ENCODE results near the gene SEZ6L2.
"Not testable (repeated sequence)": the region's sequence is repeated elsewhere in the genome, so short reads cannot be mapped to it uniquely, and the experiment has no call there.

SEZ6L2 gene

GRCh38 chr16:29857133-29857760, 42.1 kb downstream of the SEZ6L2 start:
- DNase-seq (ENCODE audit: low read depth): no peak

GRCh38 chr16:29854520-29855100, 44.7 kb downstream of the SEZ6L2 start:
- no peak for DNase-seq (ENCODE audit: low read depth)

- no peak for DNase-seq (ENCODE audit: low read depth)
Observed at GRCh38 chr16:29852654-29853053, 46.7 kb downstream of the SEZ6L2 start.

- DNase-seq (ENCODE audit: low read depth): no peak
Observed at GRCh38 chr16:29850998-29851397, 48.4 kb downstream of the SEZ6L2 start.

- DNase-seq (ENCODE audit: low read depth): no peak
Observed at GRCh38 chr16:29849505-29849904, 49.8 kb downstream of the SEZ6L2 start.

- DNase-seq (ENCODE audit: low read depth): peak; percentile 75
Observed at GRCh38 chr16:29848420-29849297, 50.7 kb downstream of the SEZ6L2 start.

GRCh38 chr16:29845656-29846055, 53.7 kb downstream of the SEZ6L2 start:
- DNase-seq (ENCODE audit: low read depth): no peak

GRCh38 chr16:29844575-29845331, 54.6 kb downstream of the SEZ6L2 start:
- DNase-seq (ENCODE audit: low read depth): no peak

GRCh38 chr16:29843931-29844330, 55.4 kb downstream of the SEZ6L2 start:
- no peak for DNase-seq (ENCODE audit: low read depth)

GRCh38 chr16:29842732-29843346, 56.5 kb downstream of the SEZ6L2 start:
- no peak for DNase-seq (ENCODE audit: low read depth)

GRCh38 chr16:29841631-29842030, 57.7 kb downstream of the SEZ6L2 start:
- DNase-seq (ENCODE audit: low read depth): no peak

GRCh38 chr16:29840240-29840639, 59.1 kb downstream of the SEZ6L2 start:
- no peak for DNase-seq (ENCODE audit: low read depth)

GRCh38 chr16:29839822-29840221, 59.5 kb downstream of the SEZ6L2 start:
- no peak for DNase-seq (ENCODE audit: low read depth)

- no peak for DNase-seq (ENCODE audit: low read depth)
Observed at GRCh38 chr16:29837841-29838240, 61.5 kb downstream of the SEZ6L2 start.

GRCh38 chr16:29836623-29837022, 62.7 kb downstream of the SEZ6L2 start:
- no peak for DNase-seq (ENCODE audit: low read depth)

GRCh38 chr16:29835926-29836325, 63.4 kb downstream of the SEZ6L2 start:
- no peak for DNase-seq (ENCODE audit: low read depth)

GRCh38 chr16:29834079-29834478, 65.3 kb downstream of the SEZ6L2 start:
- DNase-seq (ENCODE audit: low read depth): no peak

GRCh38 chr16:29833219-29833618, 66.1 kb downstream of the SEZ6L2 start:
- DNase-seq (ENCODE audit: low read depth): not testable (repeated sequence)

GRCh38 chr16:29831490-29831889, 67.9 kb downstream of the SEZ6L2 start:
- DNase-seq (ENCODE audit: low read depth): no peak

GRCh38 chr16:29830774-29831173, 68.6 kb downstream of the SEZ6L2 start:
- no peak for DNase-seq (ENCODE audit: low read depth)

GRCh38 chr16:29826342-29826695, 73.0 kb downstream of the SEZ6L2 start:
- no peak for DNase-seq (ENCODE audit: low read depth)
